ENCODE data around the gene ZNF891. TPM values are rescaled to one million over a fixed set of nuclear protein-coding genes. Genes with fewer than 3 reads are reported as not detected.

ZNF891 gene
- total and polyA plus RNA-seq, 2 of the 4 experiments (the other 2 are of a cell fraction): 0.26 to 0.36 TPM

DNA sequence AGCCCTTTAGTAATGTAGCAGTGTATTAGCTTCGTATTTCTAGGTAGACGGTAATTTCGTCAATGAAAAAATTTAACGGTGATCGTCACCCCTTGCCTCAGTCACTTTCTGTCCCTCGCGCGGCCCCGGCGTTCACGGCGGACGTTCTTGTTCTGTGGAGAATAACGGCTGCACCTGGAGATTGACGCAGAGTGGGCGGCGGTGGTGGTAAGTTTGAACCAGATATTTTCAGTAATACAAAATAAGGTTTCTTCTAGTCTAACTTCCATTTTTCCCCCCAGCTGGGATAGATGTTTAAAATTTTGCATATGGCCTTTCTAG, 694 bp upstream of the ZNF891 start:
- ChIA-PET CTCF (no interaction called here), POLR2A (ENCODE audit: unreplicated experiment) (interaction anchor here (0.7 kb wide), 1 partner anchor 51 kb away, joined by 3 read pairs; no protein-coding TSS in a partner anchor)
- H4K5ac ChIP-seq (ENCODE audit: low read depth, low read length): peak overlapping the region; percentile 92; the same call in 1 of the 2 replicates
- H3K9ac ChIP-seq (ENCODE audit: low read depth, low read length): peak overlapping the region; percentile 98
- peak overlapping the region; percentile 56 for H3K14ac ChIP-seq (replicated peaks; ENCODE audit: low read depth, low read length)
- H2BK120ac ChIP-seq (ENCODE audit: low read depth, low read length): no peak overlapping the region
- dilution Hi-C loops (cut with HindIII; ENCODE audit: low sequenced_read_pairs, unreplicated experiment): no loop called here
- intact Hi-C loops (cut with micrococcal nuclease): loop anchor here (2.0 kb wide), 1 partner anchor 50 kb away; the partner anchor contains the start of gene ZNF140
- peak overlapping the region; percentile 95 for H3K4me2 ChIP-seq (ENCODE audit: low read depth, low read length)
- no CpG with 5 or more reads among the region's 17 CpGs for WGBS, 2 experiments (ENCODE audit: extremely low coverage in 2 of 2, insufficient read length in 1 of 2)
- no peak overlapping the region for H2AK9ac ChIP-seq (replicated peaks; ENCODE audit: low read depth, low read length, poor library complexity)
- H3K18ac ChIP-seq (ENCODE audit: low read depth, low read length): peak overlapping the region; percentile 91
- TSS peak; percentile 59 for BruUV-seq (replicated peaks)
- H3K56ac ChIP-seq (ENCODE audit: extremely low read depth, insufficient read depth, low read length): peak overlapping the region; percentile 59; the same call in 1 of the 2 replicates
- peak overlapping the region; percentile 11; the same call in 1 of the 2 replicates for H3K23ac ChIP-seq (ENCODE audit: low read depth, low read length)
- H3K36me3 ChIP-seq (ENCODE audit: control insufficient read depth, insufficient read depth, low read length): peaks cover 13% of the 10 kb centered on the region
- peak overlapping the region; percentile 57 for H2BK5ac ChIP-seq (ENCODE audit: low read depth, low read length, poor library complexity, severe bottlenecking)
- in situ Hi-C loops (cut with MboI; ENCODE audit: low sequenced_read_pairs): no loop called here
- H4K8ac ChIP-seq (ENCODE audit: low read depth in 2 of 2, low read length in 2 of 2): peak overlapping the region; percentile 42 to 71
- peak overlapping the region; percentile 98 for H3K4me3 ChIP-seq (ENCODE audit: insufficient read depth, low read depth, low read length)
- peaks cover 39% of the 10 kb centered on the region for H3K9me3 ChIP-seq (ENCODE audit: control insufficient read depth, insufficient read depth, low read length)
- no peak overlapping the region for H2BK20ac ChIP-seq (ENCODE audit: low read depth, low read length)
- 0 out of 2 replicates have a peak, but pooled peaks have one; percentile 0 for ATAC-seq (ENCODE audit: low read depth)
- TF ChIP-seq RAD21 (IDR thresholded peaks at IDR 0.05; ENCODE audit: low read length) (no peak), RFX5 (IDR thresholded peaks at IDR 0.05; ENCODE audit: low read depth, low read length) (no peak), RCOR1 (IDR thresholded peaks at IDR 0.05; ENCODE audit: insufficient replicate concordance, low read length) (no peak)
- TF ChIP-seq, protein P1, sequence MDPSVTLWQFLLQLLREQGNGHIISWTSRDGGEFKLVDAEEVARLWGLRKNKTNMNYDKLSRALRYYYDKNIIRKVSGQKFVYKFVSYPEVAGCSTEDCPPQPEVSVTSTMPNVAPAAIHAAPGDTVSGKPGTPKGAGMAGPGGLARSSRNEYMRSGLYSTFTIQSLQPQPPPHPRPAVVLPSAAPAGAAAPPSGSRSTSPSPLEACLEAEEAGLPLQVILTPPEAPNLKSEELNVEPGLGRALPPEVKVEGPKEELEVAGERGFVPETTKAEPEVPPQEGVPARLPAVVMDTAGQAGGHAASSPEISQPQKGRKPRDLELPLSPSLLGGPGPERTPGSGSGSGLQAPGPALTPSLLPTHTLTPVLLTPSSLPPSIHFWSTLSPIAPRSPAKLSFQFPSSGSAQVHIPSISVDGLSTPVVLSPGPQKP (IDR thresholded peaks at IDR 0.05; ENCODE audit: borderline replicate concordance, low read depth, low read length): no peak
- TF ChIP-seq, protein P2, sequence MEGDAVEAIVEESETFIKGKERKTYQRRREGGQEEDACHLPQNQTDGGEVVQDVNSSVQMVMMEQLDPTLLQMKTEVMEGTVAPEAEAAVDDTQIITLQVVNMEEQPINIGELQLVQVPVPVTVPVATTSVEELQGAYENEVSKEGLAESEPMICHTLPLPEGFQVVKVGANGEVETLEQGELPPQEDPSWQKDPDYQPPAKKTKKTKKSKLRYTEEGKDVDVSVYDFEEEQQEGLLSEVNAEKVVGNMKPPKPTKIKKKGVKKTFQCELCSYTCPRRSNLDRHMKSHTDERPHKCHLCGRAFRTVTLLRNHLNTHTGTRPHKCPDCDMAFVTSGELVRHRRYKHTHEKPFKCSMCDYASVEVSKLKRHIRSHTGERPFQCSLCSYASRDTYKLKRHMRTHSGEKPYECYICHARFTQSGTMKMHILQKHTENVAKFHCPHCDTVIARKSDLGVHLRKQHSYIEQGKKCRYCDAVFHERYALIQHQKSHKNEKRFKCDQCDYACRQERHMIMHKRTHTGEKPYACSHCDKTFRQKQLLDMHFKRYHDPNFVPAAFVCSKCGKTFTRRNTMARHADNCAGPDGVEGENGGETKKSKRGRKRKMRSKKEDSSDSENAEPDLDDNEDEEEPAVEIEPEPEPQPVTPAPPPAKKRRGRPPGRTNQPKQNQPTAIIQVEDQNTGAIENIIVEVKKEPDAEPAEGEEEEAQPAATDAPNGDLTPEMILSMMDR (conservative IDR thresholded peaks at IDR 0.05; ENCODE audit: low read depth, low read length): no peak
- H3K9me1 ChIP-seq (ENCODE audit: insufficient read depth, low read length): no peaks in the 10 kb centered on the region
- H4K20me1 ChIP-seq (ENCODE audit: insufficient read depth, low read length): no peaks in the 10 kb centered on the region
- H2BK15ac ChIP-seq (ENCODE audit: low read depth, low read length): no peak overlapping the region
- peak overlapping the region; percentile 35; the same call in 1 of the 2 replicates for H3K4ac ChIP-seq (ENCODE audit: low read depth, low read length)
- DNase-seq: no peak
- H3K27ac ChIP-seq (ENCODE audit: insufficient read depth, low read length): peak overlapping the region; percentile 87
- H3K4me1 ChIP-seq (ENCODE audit: control insufficient read depth, insufficient read depth, low read length): no peaks in the 10 kb centered on the region
- H2AFZ ChIP-seq (replicated peaks; ENCODE audit: low read length, poor library complexity): peak overlapping the region; percentile 98
- peaks cover 6 to 11% of the 10 kb centered on the region in 2 experiments; a peak in 2 of 4 replicates for H3K79me1 ChIP-seq (ENCODE audit: low read depth in 1 of 2, low read length in 2 of 2)
- H2AK5ac ChIP-seq (ENCODE audit: low read depth, low read length): no peak overlapping the region
- H3K27me3 ChIP-seq (ENCODE audit: control insufficient read depth, insufficient read depth, low read length): no peaks in the 10 kb centered on the region
- H4K91ac ChIP-seq (ENCODE audit: insufficient read depth, low read depth, low read length): peak overlapping the region; percentile 34; the same call in 1 of the 2 replicates
